Jurkat, Clone E6-1 (cell line): ENCODE data around the gene MSL3B.

Experiments used
- DNase-seq: peaks from one replicate; pipeline ENCODE4 v3.0.0-alpha.2; 2011; ENCODE audit warnings: low read depth, low spot score
- H3K4me3 ChIP-seq: 2 replicates; pipeline ENCODE4 v1.5.1; 2011; ENCODE audit warnings: mild to moderate bottlenecking, low read length, control low read depth, moderate library complexity

MSL3B gene

DNA sequence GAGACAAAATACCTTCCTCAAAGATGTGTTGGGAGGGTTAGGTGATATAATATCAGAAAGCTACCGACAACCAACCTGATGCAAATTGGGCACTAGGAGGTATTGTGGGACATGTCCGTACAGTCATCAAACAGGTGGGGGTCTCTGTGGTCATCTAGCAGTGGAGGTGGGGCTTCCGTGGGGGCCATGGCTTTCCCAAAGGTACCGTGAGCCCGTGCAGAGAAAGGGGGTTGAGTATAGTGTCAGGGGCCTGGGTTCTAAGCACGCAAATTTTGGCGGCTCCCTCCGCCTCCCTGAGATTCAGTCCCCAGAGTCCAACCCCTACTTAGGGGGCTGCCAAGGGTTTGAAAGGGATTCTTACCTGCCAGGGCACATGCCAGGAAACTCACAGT lies 46.5 kb downstream of the MSL3B start:
- H3K4me3 ChIP-seq, result no peak overlapping the region
- no peak for DNase-seq

DNA sequence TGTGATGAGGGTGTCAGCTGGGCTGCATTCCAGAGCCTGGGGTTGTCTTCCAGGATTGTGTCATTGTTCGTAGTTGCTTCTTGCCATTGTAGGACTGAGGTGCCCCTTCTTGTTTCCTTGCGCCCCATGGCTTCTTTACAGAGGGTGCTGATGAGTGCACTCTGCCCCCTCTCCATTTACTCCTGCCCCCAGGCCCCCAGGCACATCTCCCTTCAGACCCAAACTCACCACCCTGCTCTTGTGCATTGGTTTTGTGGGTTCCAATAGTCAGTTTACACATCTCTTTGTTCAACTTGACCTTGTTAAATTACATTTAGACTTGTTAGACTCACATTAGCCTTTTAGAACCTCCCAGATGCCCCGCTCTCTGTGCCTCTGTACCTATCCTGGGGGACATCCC lies 47.0 kb downstream of the MSL3B start:
- DNase-seq, result no peak
- H3K4me3 ChIP-seq, result no peak overlapping the region

DNA sequence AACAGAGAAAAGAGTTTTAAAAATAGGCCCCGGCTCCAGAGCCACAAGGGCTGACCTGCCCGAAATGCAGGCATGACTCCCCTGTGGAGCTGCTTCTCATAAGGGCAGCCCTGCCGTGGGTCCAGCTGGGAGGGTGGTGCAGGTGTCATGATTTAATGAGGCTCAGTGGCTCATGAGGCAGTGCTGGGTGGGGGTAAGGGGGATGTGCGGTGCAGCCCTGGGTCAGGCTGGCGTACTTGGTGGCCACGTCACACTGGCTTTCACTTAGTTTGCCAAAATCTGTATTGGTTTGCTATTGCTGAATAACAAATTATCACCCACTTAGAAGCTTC lies 47.4 kb downstream of the MSL3B start:
- DNase-seq, result no peak
- no peak overlapping the region for H3K4me3 ChIP-seq

DNA sequence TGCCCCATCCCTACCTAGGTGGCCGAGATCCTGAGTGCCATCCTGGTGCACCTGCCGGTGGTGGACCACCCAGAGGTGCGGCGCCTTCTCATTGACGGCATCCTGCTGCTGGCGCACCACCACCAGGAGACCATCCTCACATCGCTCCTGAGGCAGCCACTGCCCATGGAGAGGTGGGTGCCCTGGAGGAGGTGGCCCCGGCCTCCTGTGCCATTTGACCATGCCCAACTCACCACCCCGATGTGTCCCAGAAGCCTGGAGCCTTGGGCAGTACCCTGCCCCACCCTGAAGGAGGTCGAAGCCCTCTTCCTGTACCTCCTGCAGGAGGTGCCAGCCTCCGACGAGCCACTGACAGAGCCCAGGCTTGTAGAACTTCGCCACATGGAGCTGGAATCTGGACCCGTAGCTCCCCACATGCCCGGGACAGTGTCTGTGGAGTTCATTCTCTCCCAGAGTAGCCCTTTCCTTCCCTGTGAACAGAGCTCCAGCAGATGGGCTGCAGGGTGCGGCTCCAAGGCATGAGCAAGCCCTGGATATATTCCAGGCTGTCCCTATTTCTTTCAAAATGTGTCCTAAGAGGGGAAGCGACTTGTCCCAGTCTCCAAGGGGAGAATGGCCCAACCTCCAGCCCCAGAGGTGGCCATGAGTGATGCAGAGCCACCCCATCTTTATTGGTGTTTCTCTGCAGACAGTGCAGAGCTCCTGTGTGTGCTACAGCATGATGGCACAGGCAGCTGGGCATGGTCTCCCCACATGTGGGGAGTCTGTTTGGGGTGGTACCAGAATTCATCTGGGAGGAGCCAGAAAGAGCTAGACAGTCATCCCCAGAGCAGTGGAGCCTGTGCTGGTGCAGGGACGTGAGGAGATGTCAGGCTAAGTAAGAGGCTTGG lies 48.1 kb downstream of the MSL3B start:
- no peak overlapping the region for H3K4me3 ChIP-seq
- no peak for DNase-seq

DNA sequence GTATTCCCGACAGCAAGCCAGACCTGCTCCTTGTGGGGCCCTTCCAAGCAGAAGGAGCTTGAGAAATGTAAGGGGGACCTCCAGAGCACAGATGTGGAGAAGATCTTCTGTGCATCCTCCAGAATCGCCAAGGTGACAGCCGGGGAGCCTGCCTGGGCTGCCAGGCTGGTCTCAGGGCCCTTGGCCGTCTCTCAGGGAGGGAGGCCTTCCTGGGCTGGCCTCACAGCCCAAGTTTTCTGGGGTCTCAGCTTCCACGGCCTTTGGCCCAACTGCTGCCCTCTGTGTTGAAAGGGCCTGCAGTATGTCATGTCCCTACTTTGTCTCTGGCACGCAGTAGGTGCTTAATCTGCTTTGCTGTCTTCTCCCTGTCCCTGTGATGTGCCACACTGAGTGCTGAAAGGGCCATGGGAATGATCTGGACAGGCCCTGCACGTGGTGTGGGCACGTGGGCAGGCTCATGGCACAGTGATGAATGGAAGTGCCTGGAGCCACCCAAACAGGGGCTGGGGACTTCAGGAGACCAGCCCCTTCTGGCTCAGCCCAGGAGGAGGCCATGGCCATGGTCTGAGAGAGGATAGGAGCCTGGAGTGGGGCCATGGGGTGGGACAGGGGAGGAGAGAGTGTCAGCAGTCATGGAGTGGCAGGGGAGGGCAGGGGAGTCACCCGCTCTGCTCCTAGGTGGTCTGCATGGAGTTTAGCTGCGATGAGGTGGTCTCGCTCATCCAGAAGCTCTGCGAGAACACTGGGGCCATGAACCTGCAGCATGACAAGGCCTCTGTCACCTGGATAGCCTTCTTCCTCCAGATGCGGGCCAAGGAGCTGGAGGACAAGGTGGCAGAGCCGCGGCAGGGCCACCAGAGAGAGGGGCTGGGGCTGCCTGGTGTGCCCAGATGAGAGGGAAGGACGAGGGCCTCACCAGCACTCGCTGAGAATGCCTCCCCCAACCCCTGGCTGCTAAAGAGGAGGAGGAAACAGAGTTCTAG lies 49.3 kb downstream of the MSL3B start:
- DNase-seq, result no peak

DNA sequence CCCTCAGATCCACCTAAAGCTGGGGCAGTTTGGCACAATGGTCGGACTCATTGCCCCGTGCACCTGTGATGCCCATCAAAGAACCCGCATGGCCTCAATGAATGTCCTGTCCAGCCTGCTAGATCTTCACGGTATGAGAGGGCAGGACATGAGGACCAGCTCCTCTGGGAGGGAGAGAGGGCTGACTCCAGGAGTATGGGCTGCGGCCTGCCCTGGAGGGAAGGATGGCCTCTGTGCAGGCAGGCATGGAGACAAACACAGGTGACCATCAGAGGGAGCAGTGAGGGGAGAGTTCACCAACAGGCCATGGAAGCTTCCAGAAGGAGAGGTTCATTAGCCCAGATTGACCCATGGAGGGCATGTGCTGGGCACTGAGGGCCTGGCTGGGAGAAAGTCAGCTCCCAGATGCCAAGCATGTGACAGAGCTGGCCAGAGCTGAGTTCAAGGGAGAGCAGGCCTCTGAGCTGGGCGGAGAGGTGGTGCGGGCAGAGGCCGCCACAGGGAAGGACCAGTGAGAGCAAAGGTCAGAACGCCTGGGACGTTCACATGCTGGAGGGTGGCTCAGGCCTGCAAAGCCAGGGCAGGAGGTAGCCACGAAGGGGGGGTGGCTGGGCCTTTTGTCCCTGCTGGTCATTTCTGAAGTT lies 50.1 kb downstream of the MSL3B start:
- H3K4me3 ChIP-seq, result no peak overlapping the region
- DNase-seq, result no peak

More for the DNA sequence above, 49.3 kb downstream of the MSL3B start:
- no peak overlapping the region for H3K4me3 ChIP-seq

DNA sequence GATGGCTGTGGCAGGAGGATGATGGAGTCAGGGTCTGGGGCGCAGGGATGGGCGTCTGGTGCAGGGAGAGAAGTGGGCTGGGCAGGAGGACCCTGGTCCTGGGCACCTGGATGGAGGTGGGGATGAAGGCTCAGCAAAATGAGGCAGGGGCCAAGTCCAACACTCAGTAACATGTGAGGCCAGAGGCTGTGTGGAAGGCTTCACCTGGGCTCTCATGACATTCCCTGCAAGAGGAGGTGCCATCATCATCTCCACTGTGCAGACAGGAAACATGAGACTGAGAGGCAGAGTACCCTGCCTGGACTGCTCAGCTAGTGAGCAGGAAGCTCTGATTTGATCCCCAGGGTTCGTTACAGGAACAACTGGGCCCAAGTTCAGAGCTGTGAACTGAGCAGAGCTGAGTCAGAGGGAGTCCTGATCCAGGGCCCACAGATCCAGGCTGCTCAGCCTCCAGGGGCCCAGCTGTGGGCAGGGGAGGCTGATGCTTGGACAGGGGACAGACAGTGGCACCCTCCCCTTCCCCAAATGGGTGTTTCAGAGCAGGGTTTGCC lies 50.8 kb downstream of the MSL3B start:
- no peak overlapping the region for H3K4me3 ChIP-seq
- no peak for DNase-seq

DNA sequence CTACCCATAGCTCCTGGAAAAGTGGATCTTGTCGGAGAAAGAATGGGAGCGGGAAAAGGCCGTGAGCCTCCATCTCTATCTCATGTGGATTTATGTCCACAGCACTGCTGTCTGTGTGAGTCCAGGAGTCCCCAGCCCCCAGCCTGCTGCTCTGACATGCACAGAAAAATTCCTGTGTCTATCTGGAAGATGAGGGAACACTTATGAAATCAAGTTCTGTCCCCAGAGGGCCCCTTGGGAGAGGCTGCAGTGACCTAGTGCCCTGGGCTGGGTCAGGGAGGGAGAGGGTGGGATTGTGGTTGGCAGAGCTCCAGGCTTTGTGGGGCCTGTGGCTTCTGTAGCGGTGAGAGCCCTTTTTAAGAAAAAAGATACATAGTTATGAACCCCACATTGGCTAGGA lies 51.4 kb downstream of the MSL3B start:
- no peak for DNase-seq
- no peak overlapping the region for H3K4me3 ChIP-seq

DNA sequence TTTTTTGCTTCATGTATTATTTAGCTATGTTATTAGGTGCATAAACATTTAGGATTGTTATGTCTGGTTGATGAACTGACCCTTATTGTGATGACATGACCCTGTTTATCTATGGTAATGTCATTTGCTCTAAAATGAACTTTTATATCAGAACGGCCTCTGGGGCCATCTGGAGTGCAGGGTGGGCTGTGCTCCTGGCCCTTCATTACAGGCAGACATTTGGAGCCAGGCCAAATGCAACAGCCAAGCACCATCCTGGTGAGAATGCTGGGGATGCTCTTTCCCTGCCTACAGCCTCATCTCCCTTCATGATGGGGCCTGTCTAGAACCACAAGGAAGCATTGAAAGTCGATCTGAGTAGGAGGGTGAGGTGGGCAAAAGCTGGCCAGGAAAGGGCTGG lies 51.9 kb downstream of the MSL3B start:
- DNase-seq, result no peak
- no peak overlapping the region for H3K4me3 ChIP-seq

DNA sequence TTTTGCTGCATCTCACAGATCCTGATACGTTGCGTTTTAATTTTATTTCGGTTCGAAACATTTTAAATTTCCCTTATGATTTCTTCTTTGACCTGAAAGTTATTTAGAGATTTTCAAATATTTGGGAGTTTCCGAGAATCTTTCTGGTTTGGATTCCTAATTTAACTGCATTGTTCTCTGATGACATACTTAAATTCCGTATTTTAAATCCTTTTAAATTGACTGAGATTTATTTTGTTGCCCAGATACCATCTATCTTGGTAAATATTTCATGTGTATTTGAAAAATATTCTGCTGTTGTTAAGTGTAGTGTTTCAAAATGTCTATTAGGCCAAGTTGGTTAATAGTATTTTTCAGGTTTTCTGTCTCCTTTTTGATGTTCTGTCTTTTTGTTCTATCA lies 52.3 kb downstream of the MSL3B start:
- no peak for DNase-seq
- H3K4me3 ChIP-seq, result no peak overlapping the region
